ENCODE data around the gene SH3GL3. TPM values are rescaled to one million over a fixed set of nuclear protein-coding genes. Genes with fewer than 3 reads are reported as not detected.

The SH3GL3 gene
- total and polyA plus RNA-seq, 2 of the 13 experiments (the other 11 are each of a cell fraction or from before 2014, with no cell fraction given), result not detected

DNA sequence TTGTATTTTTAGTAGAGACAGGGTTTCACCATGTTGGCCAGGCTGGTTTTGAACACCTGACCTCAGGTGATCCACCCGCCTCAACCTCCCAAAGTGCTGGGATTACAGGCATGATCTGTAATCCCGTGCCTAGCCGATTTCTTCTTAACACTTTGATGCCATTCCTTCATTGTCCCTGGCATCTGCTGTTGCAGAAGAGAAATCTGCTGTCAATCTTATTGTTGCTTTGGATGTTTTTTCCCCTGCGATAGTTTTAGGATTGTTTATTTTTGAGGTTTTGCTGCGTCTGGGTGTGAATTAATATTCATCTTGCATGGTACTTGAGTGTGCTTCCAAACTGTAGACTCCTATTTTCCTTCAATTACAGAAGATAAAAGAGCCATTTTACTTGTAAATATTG lies 107.4 kb downstream of the SH3GL3 start:
- no TSS peak for BruUV-seq (replicated peaks)
- ChIA-PET POLR2A (no interaction called here), CTCF (ENCODE audit: low intra/inter-chr PET ratio, low total read pairs) (no interaction called here)
- intact Hi-C loops (cut with micrococcal nuclease; ENCODE audit: unreplicated experiment), result no loop called here
- DNase-seq (ENCODE audit: low spot score), result no peak
- TF ChIP-seq ZNF256 (CRISPR knock-in tag; conservative IDR thresholded peaks at IDR 0.05) (no peak), ZNF317 (CRISPR knock-in tag; IDR thresholded peaks at IDR 0.05) (peak; percentile 55; the same call in 1 of the 2 replicates)
- Histone ChIP-seq H3K79me2 (ENCODE audit: insufficient read depth, low read length) (no peaks in the 10 kb centered on the region), H3K4me3 (replicated peaks in 1 of 3; ENCODE audit: insufficient read depth in 1 of 3, low read depth in 2 of 3, low read length in 3 of 3) (no peak overlapping the region), H3K27ac (ENCODE audit: extremely low read length, insufficient read depth, low read length) (no peak overlapping the region), H3K27me3 (ENCODE audit: control insufficient read depth in 1 of 2, insufficient read depth in 2 of 2, low read length in 2 of 2) (peaks cover 0 to 8% of the 10 kb centered on the region in 2 experiments; a peak in 2 of 5 replicates), H3K9ac (ENCODE audit: insufficient read depth, low read depth, low read length) (no peak overlapping the region), H3K4me1 (ENCODE audit: insufficient read depth, low read length) (no peaks in the 10 kb centered on the region), H3K4me2 (ENCODE audit: low read depth, low read length) (no peak overlapping the region), H2AFZ (ENCODE audit: low read length) (no peak overlapping the region), H3K9me3 (ENCODE audit: low read length) (no peaks in the 10 kb centered on the region), H4K20me1 (ENCODE audit: insufficient read depth, low read length) (no peaks in the 10 kb centered on the region), H3K36me3 (replicated peaks in 1 of 2; ENCODE audit: control insufficient read depth in 1 of 2, insufficient read depth in 2 of 2, low read length in 2 of 2) (no peaks in the 10 kb centered on the region)
- ATAC-seq, result no peak
- 29% methylated on average over 5 of the region's 5 CpGs for WGBS (ENCODE audit: low lambda C conversion rate)
- in situ Hi-C loops (cut with HindIII; ENCODE audit: extremely low pct_ligation_motif_present, low pct_unique_long_range_greater_than_20kb), result loop anchor here (25.0 kb wide), 1 partner anchor 483 kb away; no protein-coding TSS in a partner anchor
- FAIRE-seq, result no peak

DNA sequence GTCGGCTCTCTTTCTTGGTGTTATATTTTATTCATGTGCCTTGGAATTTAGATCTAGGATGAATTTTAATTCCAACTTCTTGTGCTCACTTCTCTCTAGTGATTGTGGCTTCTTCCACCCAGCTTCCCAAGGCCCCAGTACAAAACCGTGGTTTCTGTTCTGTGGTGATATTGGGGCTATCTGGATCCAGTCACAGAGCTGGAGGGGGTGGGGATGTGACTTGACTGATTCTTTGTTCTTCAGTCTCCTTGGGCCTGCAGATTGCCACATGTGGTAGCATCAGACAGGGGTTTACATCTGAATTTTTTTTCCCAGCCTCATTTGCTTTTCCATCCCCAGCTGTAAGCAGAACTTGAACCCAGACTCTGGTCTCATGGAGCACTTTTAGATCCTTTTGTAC lies 108.2 kb downstream of the SH3GL3 start:
- in situ Hi-C loops (cut with HindIII; ENCODE audit: extremely low pct_ligation_motif_present, low pct_unique_long_range_greater_than_20kb) (loop anchor here (5.0 to 25.0 kb wide), 3 partner anchors 118 to 482 kb away; no protein-coding TSS in a partner anchor), intact Hi-C loops (cut with micrococcal nuclease; ENCODE audit: unreplicated experiment) (no loop called here)
- FAIRE-seq, result no peak
- H3K4me1 ChIP-seq (ENCODE audit: insufficient read depth, low read length), result no peaks in the 10 kb centered on the region
- no peaks in the 10 kb centered on the region for H3K79me2 ChIP-seq (ENCODE audit: insufficient read depth, low read length)
- no TSS peak for BruUV-seq (replicated peaks)
- no peak overlapping the region for H3K27ac ChIP-seq (ENCODE audit: extremely low read length, insufficient read depth, low read length)
- no peaks in the 10 kb centered on the region for H3K36me3 ChIP-seq (replicated peaks in 1 of 2; ENCODE audit: control insufficient read depth in 1 of 2, insufficient read depth in 2 of 2, low read length in 2 of 2)
- H3K9ac ChIP-seq (ENCODE audit: insufficient read depth, low read depth, low read length), result no peak overlapping the region
- CTCF ChIA-PET (ENCODE audit: low intra/inter-chr PET ratio, low total read pairs), result no interaction called here
- H4K20me1 ChIP-seq (ENCODE audit: insufficient read depth, low read length), result no peaks in the 10 kb centered on the region
- no peak overlapping the region for H3K4me3 ChIP-seq (replicated peaks in 1 of 3; ENCODE audit: insufficient read depth in 1 of 3, low read depth in 2 of 3, low read length in 3 of 3)
- TF ChIP-seq ZNF782 (CRISPR knock-in tag; IDR thresholded peaks at IDR 0.05; ENCODE audit: borderline replicate concordance) (no peak), PITX1 (CRISPR knock-in tag; IDR thresholded peaks at IDR 0.05) (no peak), FOXO1 (CRISPR knock-in tag; IDR thresholded peaks at IDR 0.05) (no peak), ARHGAP35 (CRISPR knock-in tag; IDR thresholded peaks at IDR 0.05; ENCODE audit: borderline replicate concordance) (no peak), HMG20B (CRISPR knock-in tag; conservative IDR thresholded peaks at IDR 0.05) (no peak), HMG20A (CRISPR knock-in tag; IDR thresholded peaks at IDR 0.05; ENCODE audit: borderline replicate concordance) (no peak), SP140L (CRISPR knock-in tag; IDR thresholded peaks at IDR 0.05; ENCODE audit: borderline replicate concordance) (no peak), KLF6 (CRISPR knock-in tag; IDR thresholded peaks at IDR 0.05) (no peak), MYC (CRISPR knock-in tag; IDR thresholded peaks at IDR 0.05; ENCODE audit: borderline replicate concordance) (no peak)
- TF ChIP-seq, protein P1, sequence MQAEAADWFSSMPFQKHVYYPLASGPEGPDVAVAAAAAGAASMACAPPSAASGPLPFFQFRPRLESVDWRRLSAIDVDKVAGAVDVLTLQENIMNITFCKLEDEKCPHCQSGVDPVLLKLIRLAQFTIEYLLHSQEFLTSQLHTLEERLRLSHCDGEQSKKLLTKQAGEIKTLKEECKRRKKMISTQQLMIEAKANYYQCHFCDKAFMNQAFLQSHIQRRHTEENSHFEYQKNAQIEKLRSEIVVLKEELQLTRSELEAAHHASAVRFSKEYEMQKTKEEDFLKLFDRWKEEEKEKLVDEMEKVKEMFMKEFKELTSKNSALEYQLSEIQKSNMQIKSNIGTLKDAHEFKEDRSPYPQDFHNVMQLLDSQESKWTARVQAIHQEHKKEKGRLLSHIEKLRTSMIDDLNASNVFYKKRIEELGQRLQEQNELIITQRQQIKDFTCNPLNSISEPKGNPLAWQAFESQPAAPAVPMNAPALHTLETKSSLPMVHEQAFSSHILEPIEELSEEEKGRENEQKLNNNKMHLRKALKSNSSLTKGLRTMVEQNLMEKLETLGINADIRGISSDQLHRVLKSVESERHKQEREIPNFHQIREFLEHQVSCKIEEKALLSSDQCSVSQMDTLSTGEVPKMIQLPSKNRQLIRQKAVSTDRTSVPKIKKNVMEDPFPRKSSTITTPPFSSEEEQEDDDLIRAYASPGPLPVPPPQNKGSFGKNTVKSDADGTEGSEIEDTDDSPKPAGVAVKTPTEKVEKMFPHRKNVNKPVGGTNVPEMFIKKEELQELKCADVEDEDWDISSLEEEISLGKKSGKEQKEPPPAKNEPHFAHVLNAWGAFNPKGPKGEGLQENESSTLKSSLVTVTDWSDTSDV (CRISPR knock-in tag; IDR thresholded peaks at IDR 0.05), result no peak
- TF ChIP-seq, protein P2, sequence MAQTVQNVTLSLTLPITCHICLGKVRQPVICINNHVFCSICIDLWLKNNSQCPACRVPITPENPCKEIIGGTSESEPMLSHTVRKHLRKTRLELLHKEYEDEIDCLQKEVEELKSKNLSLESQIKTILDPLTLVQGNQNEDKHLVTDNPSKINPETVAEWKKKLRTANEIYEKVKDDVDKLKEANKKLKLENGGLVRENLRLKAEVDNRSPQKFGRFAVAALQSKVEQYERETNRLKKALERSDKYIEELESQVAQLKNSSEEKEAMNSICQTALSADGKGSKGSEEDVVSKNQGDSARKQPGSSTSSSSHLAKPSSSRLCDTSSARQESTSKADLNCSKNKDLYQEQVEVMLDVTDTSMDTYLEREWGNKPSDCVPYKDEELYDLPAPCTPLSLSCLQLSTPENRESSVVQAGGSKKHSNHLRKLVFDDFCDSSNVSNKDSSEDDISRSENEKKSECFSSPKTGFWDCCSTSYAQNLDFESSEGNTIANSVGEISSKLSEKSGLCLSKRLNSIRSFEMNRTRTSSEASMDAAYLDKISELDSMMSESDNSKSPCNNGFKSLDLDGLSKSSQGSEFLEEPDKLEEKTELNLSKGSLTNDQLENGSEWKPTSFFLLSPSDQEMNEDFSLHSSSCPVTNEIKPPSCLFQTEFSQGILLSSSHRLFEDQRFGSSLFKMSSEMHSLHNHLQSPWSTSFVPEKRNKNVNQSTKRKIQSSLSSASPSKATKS (CRISPR knock-in tag; IDR thresholded peaks at IDR 0.05), result no peak
- TF ChIP-seq, protein P3, sequence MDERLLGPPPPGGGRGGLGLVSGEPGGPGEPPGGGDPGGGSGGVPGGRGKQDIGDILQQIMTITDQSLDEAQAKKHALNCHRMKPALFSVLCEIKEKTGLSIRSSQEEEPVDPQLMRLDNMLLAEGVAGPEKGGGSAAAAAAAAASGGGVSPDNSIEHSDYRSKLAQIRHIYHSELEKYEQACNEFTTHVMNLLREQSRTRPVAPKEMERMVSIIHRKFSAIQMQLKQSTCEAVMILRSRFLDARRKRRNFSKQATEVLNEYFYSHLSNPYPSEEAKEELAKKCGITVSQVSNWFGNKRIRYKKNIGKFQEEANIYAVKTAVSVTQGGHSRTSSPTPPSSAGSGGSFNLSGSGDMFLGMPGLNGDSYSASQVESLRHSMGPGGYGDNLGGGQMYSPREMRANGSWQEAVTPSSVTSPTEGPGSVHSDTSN (CRISPR knock-in tag; IDR thresholded peaks at IDR 0.05), result no peak
- 21% methylated on average over 2 of the region's 2 CpGs for WGBS (ENCODE audit: low lambda C conversion rate)
- no peak for DNase-seq (ENCODE audit: low spot score)
- H2AFZ ChIP-seq (ENCODE audit: low read length), result no peak overlapping the region
- ATAC-seq, result no peak
- H3K9me3 ChIP-seq (ENCODE audit: low read length), result no peaks in the 10 kb centered on the region
- peaks cover 0 to 8% of the 10 kb centered on the region in 2 experiments; a peak in 2 of 5 replicates for H3K27me3 ChIP-seq (ENCODE audit: control insufficient read depth in 1 of 2, insufficient read depth in 2 of 2, low read length in 2 of 2)
- POLR2A ChIA-PET, result no interaction called here
- H3K4me2 ChIP-seq (ENCODE audit: low read depth, low read length), result no peak overlapping the region

All from HepG2 (cell line).